GM12875 (cell line): ENCODE results near the gene MAFF.

Experiments used
- H3K4me3 ChIP-seq: one replicate; pipeline ENCODE4 v1.5.1; 2011; ENCODE audit warnings: low read depth, low read length, control low read depth
- TF ChIP-seq, protein P1 (sequence below): IDR thresholded peaks from 2 replicates; pipeline ENCODE4 v1.5.1; 2011; ENCODE audit warnings: low read depth, mild to moderate bottlenecking, control low read depth, inconsistent platforms, low read length, moderate library complexity, borderline replicate concordance; ENCODE audit not compliant: insufficient read depth

The MAFF gene

DNA sequence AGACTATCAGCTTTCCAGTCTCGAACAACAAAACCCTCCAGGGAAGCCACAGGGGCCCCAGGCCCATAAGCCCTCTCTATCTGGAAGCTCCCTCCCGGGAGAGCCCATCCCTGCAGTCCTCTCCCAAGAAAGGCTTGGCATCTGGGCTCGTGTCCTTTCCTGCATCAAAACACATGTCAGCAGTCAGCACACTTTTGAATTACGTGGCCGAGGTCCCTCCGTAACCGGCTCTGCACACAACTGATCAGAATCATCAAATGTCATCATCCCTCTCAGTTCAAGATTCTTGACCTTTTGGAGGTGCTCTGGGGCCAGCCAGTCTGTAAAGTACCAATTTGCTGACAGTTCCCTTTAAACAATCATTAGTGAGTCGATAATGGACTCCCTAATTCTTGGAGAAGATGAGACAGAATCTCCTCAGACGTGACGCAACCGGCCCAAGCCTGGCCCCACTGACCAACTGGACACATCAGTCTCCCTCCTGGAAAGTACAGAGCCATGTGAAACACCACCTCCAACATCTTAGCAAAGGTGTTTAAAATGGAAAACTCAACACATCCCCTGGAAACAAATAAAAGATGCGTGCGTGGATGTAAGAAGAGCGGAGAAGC is 33.6 kb downstream of the MAFF start:
- TF ChIP-seq, protein P1, sequence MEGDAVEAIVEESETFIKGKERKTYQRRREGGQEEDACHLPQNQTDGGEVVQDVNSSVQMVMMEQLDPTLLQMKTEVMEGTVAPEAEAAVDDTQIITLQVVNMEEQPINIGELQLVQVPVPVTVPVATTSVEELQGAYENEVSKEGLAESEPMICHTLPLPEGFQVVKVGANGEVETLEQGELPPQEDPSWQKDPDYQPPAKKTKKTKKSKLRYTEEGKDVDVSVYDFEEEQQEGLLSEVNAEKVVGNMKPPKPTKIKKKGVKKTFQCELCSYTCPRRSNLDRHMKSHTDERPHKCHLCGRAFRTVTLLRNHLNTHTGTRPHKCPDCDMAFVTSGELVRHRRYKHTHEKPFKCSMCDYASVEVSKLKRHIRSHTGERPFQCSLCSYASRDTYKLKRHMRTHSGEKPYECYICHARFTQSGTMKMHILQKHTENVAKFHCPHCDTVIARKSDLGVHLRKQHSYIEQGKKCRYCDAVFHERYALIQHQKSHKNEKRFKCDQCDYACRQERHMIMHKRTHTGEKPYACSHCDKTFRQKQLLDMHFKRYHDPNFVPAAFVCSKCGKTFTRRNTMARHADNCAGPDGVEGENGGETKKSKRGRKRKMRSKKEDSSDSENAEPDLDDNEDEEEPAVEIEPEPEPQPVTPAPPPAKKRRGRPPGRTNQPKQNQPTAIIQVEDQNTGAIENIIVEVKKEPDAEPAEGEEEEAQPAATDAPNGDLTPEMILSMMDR: no peak

DNA sequence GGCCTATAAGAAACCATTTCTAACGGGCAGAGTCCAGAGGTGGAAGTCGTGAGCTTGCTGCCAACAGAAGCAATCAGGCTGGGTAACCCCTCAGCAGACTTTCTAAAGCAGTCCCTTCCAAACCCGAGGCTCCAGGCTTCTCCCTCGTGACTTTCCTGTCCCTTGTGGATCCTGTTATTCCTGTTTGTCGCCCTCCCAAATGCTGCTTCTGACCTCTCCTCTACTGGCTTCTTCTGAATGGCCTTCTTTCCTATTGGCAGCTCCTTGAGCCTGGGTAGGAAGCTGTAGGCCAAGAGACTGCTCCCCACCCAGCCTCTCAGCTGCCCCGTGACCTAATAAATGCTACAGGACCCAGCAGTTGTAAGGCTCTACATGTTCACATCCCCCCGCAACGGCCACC is 35.0 kb downstream of the MAFF start:
- H3K4me3 ChIP-seq: no peak overlapping the region
- TF ChIP-seq, protein P1: no peak

More for the DNA sequence above, 33.6 kb downstream of the MAFF start:
- H3K4me3 ChIP-seq: no peak overlapping the region

DNA sequence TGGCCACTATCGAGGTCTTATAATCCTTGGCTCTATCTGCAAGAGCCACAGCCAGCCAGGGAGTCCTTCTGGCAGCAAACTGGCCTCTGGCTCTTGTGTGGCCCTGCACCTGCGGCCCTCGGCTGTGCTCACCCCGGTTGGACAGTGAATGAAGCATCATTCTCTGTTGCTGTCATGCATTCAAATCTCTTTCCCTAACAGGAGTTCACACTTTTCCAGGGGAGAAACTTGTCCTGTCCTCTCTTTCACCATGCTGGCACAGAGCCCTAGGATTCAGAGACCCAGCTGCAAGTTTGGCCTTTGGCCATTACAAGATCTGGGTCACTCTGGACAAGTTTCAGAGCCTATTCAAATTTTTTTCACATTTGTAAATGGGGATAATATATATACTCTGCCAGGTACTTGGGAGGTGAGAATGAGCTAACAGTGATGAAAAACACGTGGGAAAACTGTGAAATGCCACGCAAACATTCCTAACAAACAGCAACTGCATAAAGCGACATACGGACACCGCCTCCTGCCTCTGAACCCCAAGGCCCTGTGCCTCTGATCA is 36.8 kb downstream of the MAFF start:
- TF ChIP-seq, protein P1: no peak
- H3K4me3 ChIP-seq: no peak overlapping the region

DNA sequence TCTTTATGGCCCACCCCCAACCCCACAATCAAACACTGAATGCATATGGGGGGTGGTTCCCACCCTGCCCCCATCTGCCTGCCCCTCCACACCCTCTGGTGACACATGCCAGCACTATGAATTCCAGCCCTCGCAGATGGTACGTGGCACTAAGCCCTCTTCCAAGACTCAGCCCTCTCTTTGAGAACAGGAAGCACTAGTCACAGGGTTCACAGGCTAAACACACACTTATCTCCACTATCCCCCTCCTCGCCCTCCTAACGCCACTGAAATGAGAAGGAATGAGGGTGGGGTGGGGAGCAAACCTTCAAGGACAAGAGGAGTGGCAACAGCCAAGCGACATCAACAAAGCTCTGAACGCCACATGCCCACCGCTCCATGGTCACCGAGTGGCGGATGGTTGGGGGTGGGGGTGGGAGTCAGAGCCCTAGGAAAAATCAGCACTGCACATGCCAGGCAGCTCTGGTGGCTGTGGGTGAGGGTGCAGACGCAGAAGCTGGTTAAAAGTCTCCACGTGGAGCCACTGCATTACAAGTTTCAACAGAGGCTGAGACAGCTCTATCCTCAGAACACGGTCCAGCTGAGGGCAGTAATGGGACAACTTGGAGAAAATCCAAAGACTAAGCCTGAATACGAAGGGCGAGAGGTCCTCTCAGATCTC is 37.4 kb downstream of the MAFF start:
- TF ChIP-seq, protein P1: no peak
- H3K4me3 ChIP-seq: no peak overlapping the region

DNA sequence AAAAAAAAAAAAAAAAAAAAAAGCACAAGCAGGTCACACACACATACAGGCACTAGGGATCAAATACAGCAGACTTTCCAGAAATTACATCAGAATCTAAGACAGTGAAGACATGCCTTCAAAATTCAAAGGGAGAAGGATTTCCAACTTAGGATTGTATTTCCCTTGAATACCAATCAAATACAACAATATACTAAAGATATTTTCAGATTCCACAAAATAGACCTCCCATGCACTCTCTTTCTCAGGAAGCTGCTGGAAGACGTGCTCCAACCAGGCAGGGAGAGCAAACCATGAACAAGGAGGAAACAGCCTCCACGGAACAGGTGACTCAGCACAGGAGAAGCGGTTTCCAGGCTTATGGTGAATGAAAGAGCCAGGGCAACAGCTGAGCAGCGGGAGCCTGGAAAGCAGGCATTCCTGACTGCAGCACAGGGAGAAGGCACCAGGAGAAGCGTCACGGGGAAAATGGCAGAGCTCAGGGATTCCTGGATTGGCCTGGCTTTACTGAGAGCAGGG is 39.0 kb downstream of the MAFF start:
- H3K4me3 ChIP-seq: no peak overlapping the region
- TF ChIP-seq, protein P1: no peak

DNA sequence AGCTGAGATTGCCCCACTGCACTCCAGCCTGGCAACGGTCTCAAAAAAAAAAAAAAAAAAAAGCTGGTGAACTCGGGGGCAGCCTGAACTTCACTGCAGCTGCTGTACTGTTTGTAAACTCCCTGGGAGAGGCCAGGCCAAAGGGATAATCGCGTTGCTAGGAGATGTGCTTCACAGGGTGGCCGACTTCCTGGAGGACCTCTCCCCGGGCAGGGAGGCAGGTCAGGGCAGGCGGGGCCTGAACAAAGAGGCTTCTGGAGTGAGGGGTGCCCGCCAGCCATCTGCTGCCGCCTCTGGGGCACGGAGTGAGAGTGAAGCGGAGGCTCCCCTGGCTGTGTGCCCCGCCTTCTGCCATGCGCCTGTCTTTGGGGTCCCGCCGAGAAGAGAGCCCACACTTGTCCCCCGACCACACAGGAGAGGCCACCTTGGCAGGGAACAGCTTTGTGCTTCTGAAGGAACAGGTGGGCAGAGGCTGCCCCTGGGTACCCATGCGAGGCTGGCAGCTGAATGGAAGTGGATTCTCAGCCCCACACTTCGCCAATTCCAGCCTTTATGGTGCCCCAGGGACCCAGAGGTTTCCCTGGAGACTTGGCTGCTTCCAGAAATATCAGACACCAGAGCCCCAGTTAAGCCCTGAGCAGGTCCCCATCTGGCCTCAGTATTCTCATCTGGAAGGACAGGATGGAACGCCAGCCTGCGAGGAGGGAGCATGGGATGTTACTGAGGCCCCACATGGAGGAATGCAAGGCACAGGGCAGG is 41.4 kb downstream of the MAFF start:
- no peak overlapping the region for H3K4me3 ChIP-seq
- TF ChIP-seq, protein P1: no peak
